SU-DHL-6 (cell line): ENCODE measurements around the gene WASF3.

Source experiments
- H2AFZ ChIP-seq: fragments of 200-600 bp; sonication (generic); 2 replicates; pipeline ENCODE4 v1.6.1; 2014; ENCODE audit warnings: low read depth, mild to moderate bottlenecking, moderate library complexity, mixed read lengths, antibody characterized with exemption, low read length; ENCODE audit not compliant: severe bottlenecking
- H3F3A ChIP-seq: fragments of 200-600 bp; shearing (Covaris generic); 2 replicates; pipeline ENCODE4 v1.6.0; 2016; ENCODE audit warnings: antibody characterized with exemption, mild to moderate bottlenecking; ENCODE audit not compliant: insufficient read depth
- H3K27ac ChIP-seq: fragments of 200-600 bp; sonication (generic); 2 replicates; pipeline ENCODE4 v1.5.1; 2016; ENCODE audit warnings: low read depth, mild to moderate bottlenecking, low read length, moderate library complexity, mixed read lengths
- H3K27me3 ChIP-seq: fragments of 200-600 bp; sonication (generic), shearing (Covaris generic); 2 replicates; pipeline ENCODE4 v1.6.0; 2014; ENCODE audit warnings: mild to moderate bottlenecking, low read length
- H3K36me3 ChIP-seq: fragments of 200-600 bp; sonication (generic); 2 replicates; pipeline ENCODE4 v1.6.1; 2014; ENCODE audit warnings: mild to moderate bottlenecking, low read length, mixed read lengths
- H3K4me2 ChIP-seq: fragments of 300-600, 200-600 bp; shearing (Covaris generic), sonication (generic); 2 replicates; pipeline ENCODE4 v1.6.0; 2014; ENCODE audit warnings: low read length, low read depth, mild to moderate bottlenecking; ENCODE audit not compliant: poor library complexity, severe bottlenecking
- H3K4me3 ChIP-seq: fragments of 200-600 bp; sonication (generic); 2 replicates; pipeline ENCODE4 v1.5.1; 2014; ENCODE audit warnings: antibody characterized with exemption, low read length, mild to moderate bottlenecking, mixed read lengths; ENCODE audit not compliant: insufficient read depth, poor library complexity, severe bottlenecking
- H3K79me2 ChIP-seq: fragments of 200-600 bp; sonication (generic); 2 replicates; pipeline ENCODE4 v1.6.1; 2014; ENCODE audit warnings: mild to moderate bottlenecking, low read length, moderate library complexity; ENCODE audit not compliant: insufficient read depth
- H3K9ac ChIP-seq: fragments of 200-600 bp; sonication (generic); 2 replicates; pipeline ENCODE4 v1.7.0; 2014; ENCODE audit warnings: mild to moderate bottlenecking, low read length
- H3K9me2 ChIP-seq: fragments of 200-600 bp; sonication (generic); replicated peaks from 2 replicates; pipeline ENCODE4 v1.6.1; 2014; ENCODE audit warnings: low read length; ENCODE audit not compliant: insufficient read depth
- H3K9me3 ChIP-seq: fragments of 200-600 bp; sonication (generic); 2 replicates; pipeline ENCODE4 v1.6.1; 2014; ENCODE audit warnings: low read length, mixed read lengths; ENCODE audit not compliant: insufficient read depth
- H4K20me1 ChIP-seq: fragments of 200-600 bp; sonication (generic); 2 replicates; pipeline ENCODE4 v1.6.1; 2014; ENCODE audit warnings: low read depth, mild to moderate bottlenecking, antibody characterized with exemption, low read length, moderate library complexity, mixed read lengths
- CTCF ChIP-seq: fragments of 200-600 bp; sonication (generic); IDR thresholded peaks from one replicate; pipeline ENCODE4 v1.5.1; 2017; ENCODE audit warnings: antibody characterized with exemption, mild to moderate bottlenecking, low read length, moderate library complexity; ENCODE audit not compliant: insufficient read depth, poor library complexity, severe bottlenecking
- EZH2phosphoT487 ChIP-seq: fragments of 200-600 bp; sonication (generic), shearing (Covaris generic); conservative IDR thresholded peaks from 2 replicates; pipeline ENCODE4 v1.6.1; 2018; ENCODE audit warnings: mild to moderate bottlenecking, antibody characterized with exemption, low read length, moderate library complexity, mixed read lengths

The WASF3 gene

GRCh38 chr13:26526702-26527216, 30.7 kb upstream of the WASF3 start:
- Histone ChIP-seq H3K4me3 (no peak overlapping the region), H3K4me2 (no peak overlapping the region), H3K27ac (no peak overlapping the region), H3K36me3 (no peaks in the 10 kb centered on the region), H2AFZ (no peak overlapping the region), H3K9ac (no peak overlapping the region), H4K20me1 (no peaks in the 10 kb centered on the region), H3K79me2 (no peaks in the 10 kb centered on the region), H3K27me3 (no peaks in the 10 kb centered on the region), H3K9me2 (no peaks in the 10 kb centered on the region), H3K9me3 (no peaks in the 10 kb centered on the region), H3F3A (no peaks in the 10 kb centered on the region)
- TF ChIP-seq EZH2phosphoT487 = no peak

GRCh38 chr13:26528527-26528926, 29.0 kb upstream of the WASF3 start:
- H3F3A ChIP-seq = no peaks in the 10 kb centered on the region
- no peaks in the 10 kb centered on the region for H3K36me3 ChIP-seq
- no peak for TF ChIP-seq CTCF
- H3K79me2 ChIP-seq = no peaks in the 10 kb centered on the region
- no peaks in the 10 kb centered on the region for H3K9me2 ChIP-seq
- H2AFZ ChIP-seq = no peak overlapping the region
- no peak overlapping the region for H3K9ac ChIP-seq
- H3K27ac ChIP-seq = no peak overlapping the region
- no peak overlapping the region for H3K4me3 ChIP-seq
- H3K9me3 ChIP-seq = no peaks in the 10 kb centered on the region
- H3K4me2 ChIP-seq = no peak overlapping the region
- H3K27me3 ChIP-seq = no peaks in the 10 kb centered on the region
- no peaks in the 10 kb centered on the region for H4K20me1 ChIP-seq

GRCh38 chr13:26529441-26529840, 28.0 kb upstream of the WASF3 start:
- no peak overlapping the region for H3K9ac ChIP-seq
- H3K4me2 ChIP-seq = no peak overlapping the region
- no peaks in the 10 kb centered on the region for H3F3A ChIP-seq
- no peaks in the 10 kb centered on the region for H3K79me2 ChIP-seq
- no peaks in the 10 kb centered on the region for H3K9me2 ChIP-seq
- H2AFZ ChIP-seq = no peak overlapping the region
- H3K4me3 ChIP-seq = no peak overlapping the region
- H3K27me3 ChIP-seq = no peaks in the 10 kb centered on the region
- H3K9me3 ChIP-seq = no peaks in the 10 kb centered on the region
- H3K27ac ChIP-seq = no peak overlapping the region
- H3K36me3 ChIP-seq = no peaks in the 10 kb centered on the region
- TF ChIP-seq CTCF (no peak), EZH2phosphoT487 (no peak)
- no peaks in the 10 kb centered on the region for H4K20me1 ChIP-seq

- Histone ChIP-seq H3K27me3 (no peaks in the 10 kb centered on the region), H3F3A (no peaks in the 10 kb centered on the region), H3K9me3 (no peaks in the 10 kb centered on the region), H3K4me3 (no peak overlapping the region), H3K79me2 (no peaks in the 10 kb centered on the region), H2AFZ (no peak overlapping the region), H3K27ac (no peak overlapping the region), H3K4me2 (no peak overlapping the region), H3K36me3 (no peaks in the 10 kb centered on the region), H4K20me1 (no peaks in the 10 kb centered on the region), H3K9me2 (no peaks in the 10 kb centered on the region), H3K9ac (no peak overlapping the region)
- TF ChIP-seq CTCF = no peak
- no peak for TF ChIP-seq EZH2phosphoT487
Measured at GRCh38 chr13:26531742-26532141, 25.7 kb upstream of the WASF3 start.
